ENCODE results near the gene RNH1. TPM values are rescaled to one million over a fixed set of nuclear protein-coding genes. Genes with fewer than 3 reads are reported as not detected.

RNH1 gene
- total and polyA plus RNA-seq, 2 experiments from 2014 or later, result 105 to 199 TPM

- Histone ChIP-seq H3K4me3 (no peak overlapping the region), H3K36me3 (replicated peaks; ENCODE audit: insufficient read depth, low read depth) (no peaks in the 10 kb centered on the region), H3K4me2 (no peak overlapping the region)
Measured at GRCh38 chr11:503179-503981, 3.7 kb downstream of the RNH1 start.

DNA sequence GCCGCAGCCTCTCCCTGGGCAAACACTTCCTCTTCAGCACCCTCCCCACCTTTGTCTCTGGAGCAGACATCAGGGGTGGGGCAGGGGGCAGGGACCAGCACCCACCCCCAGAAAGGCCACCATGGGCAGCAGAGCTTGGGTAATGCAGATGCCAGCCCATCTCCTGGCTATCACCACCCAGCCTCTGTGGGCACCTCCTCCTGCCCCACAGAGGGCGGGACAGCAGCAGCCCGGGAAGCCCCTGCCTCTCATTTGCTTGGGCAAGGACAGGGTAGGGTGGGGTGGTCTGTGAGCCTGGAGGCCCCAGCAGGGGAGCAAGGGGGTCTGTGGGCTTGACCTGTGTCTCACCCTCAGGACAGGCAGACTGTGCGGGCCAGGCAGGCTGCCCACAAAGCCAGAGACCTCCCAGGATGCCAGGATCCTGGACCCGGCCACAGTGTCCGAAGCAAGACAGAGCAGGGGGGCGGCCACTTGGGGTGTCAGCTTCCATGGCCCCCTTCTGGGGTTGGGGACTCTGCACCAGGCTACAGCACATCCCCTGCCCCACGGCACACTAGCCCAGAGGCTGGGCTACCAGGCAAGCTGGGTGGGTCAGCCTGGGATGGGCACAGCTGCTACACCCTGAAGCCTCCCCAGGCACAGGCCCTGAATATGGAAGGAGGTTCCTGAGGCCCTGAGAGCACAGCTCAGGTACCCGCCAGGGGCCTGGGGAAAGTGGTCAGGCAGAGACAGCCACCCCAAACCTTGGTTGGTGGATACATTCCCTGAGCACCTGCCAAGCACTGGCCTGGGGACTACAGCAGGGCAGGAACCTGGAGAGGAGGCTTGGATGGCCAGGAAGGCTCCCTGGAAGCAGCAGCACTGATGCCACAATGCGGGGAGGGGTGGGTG lies 4.5 kb downstream of the RNH1 start:
- no peak for TF ChIP-seq EZH2 (IDR thresholded peaks at IDR 0.05; ENCODE audit: borderline replicate concordance)
- TF ChIP-seq, protein P1, sequence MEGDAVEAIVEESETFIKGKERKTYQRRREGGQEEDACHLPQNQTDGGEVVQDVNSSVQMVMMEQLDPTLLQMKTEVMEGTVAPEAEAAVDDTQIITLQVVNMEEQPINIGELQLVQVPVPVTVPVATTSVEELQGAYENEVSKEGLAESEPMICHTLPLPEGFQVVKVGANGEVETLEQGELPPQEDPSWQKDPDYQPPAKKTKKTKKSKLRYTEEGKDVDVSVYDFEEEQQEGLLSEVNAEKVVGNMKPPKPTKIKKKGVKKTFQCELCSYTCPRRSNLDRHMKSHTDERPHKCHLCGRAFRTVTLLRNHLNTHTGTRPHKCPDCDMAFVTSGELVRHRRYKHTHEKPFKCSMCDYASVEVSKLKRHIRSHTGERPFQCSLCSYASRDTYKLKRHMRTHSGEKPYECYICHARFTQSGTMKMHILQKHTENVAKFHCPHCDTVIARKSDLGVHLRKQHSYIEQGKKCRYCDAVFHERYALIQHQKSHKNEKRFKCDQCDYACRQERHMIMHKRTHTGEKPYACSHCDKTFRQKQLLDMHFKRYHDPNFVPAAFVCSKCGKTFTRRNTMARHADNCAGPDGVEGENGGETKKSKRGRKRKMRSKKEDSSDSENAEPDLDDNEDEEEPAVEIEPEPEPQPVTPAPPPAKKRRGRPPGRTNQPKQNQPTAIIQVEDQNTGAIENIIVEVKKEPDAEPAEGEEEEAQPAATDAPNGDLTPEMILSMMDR (IDR thresholded peaks at IDR 0.05; ENCODE audit: poor library complexity), result no peak
- no peak for TF ChIP-seq EZH2phosphoT487 (IDR thresholded peaks at IDR 0.05; ENCODE audit: low read depth, severe bottlenecking, unreplicated experiment)
- 92% methylated on average over 7 of the region's 10 CpGs for WGBS (ENCODE audit: low lambda C conversion rate, missing lambda C conversion rate)
- H3K9me3 ChIP-seq (ENCODE audit: low read depth), result no peaks in the 10 kb centered on the region

More at GRCh38 chr11:503179-503981, 3.7 kb downstream of the RNH1 start:
- WGBS (ENCODE audit: low lambda C conversion rate, missing lambda C conversion rate), result 94% methylated on average over 24 of the region's 24 CpGs
- Histone ChIP-seq H3K9me3 (ENCODE audit: low read depth) (no peaks in the 10 kb centered on the region), H3K27me3 (no peaks in the 10 kb centered on the region), H3K27ac (no peak overlapping the region), H3K4me1 (ENCODE audit: insufficient read depth) (peaks cover 16% of the 10 kb centered on the region), H4K20me1 (ENCODE audit: insufficient read depth, poor library complexity, severe bottlenecking) (peaks cover 12% of the 10 kb centered on the region), H3K79me2 (peaks cover 55% of the 10 kb centered on the region), H3K9me2 (replicated peaks; ENCODE audit: insufficient read depth) (no peaks in the 10 kb centered on the region), H2AFZ (no peak overlapping the region)
- peak; percentile 26 for DNase-seq (ENCODE audit: low spot score)
- TF ChIP-seq EZH2 (IDR thresholded peaks at IDR 0.05; ENCODE audit: borderline replicate concordance) (no peak), EZH2phosphoT487 (IDR thresholded peaks at IDR 0.05; ENCODE audit: low read depth, severe bottlenecking, unreplicated experiment) (no peak)
- TF ChIP-seq, protein P1 (IDR thresholded peaks at IDR 0.05; ENCODE audit: poor library complexity), result no peak

GRCh38 chr11:501683-502287 lies 5.3 kb downstream of the RNH1 start:
- peaks cover 12% of the 10 kb centered on the region for H4K20me1 ChIP-seq (ENCODE audit: insufficient read depth, poor library complexity, severe bottlenecking)
- H3K9me2 ChIP-seq (replicated peaks; ENCODE audit: insufficient read depth), result no peaks in the 10 kb centered on the region
- H3K27me3 ChIP-seq, result no peaks in the 10 kb centered on the region
- no peak overlapping the region for H3K4me3 ChIP-seq
- H3K4me2 ChIP-seq, result no peak overlapping the region
- TF ChIP-seq, protein P1 (IDR thresholded peaks at IDR 0.05; ENCODE audit: poor library complexity), result no peak
- TF ChIP-seq EZH2 (IDR thresholded peaks at IDR 0.05; ENCODE audit: borderline replicate concordance) (no peak), EZH2phosphoT487 (IDR thresholded peaks at IDR 0.05; ENCODE audit: low read depth, severe bottlenecking, unreplicated experiment) (no peak)
- H3K27ac ChIP-seq, result no peak overlapping the region
- DNase-seq (ENCODE audit: low spot score), result no peak
- H3K36me3 ChIP-seq (replicated peaks; ENCODE audit: insufficient read depth, low read depth), result no peaks in the 10 kb centered on the region
- peaks cover 16% of the 10 kb centered on the region for H3K4me1 ChIP-seq (ENCODE audit: insufficient read depth)
- no peaks in the 10 kb centered on the region for H3K9me3 ChIP-seq (ENCODE audit: low read depth)
- 93% methylated on average over 19 of the region's 19 CpGs for WGBS (ENCODE audit: low lambda C conversion rate, missing lambda C conversion rate)
- H2AFZ ChIP-seq, result no peak overlapping the region
- H3K79me2 ChIP-seq, result peaks cover 46% of the 10 kb centered on the region

More for the DNA sequence above, 4.5 kb downstream of the RNH1 start:
- peaks cover 47% of the 10 kb centered on the region for H3K79me2 ChIP-seq
- H3K4me2 ChIP-seq, result no peak overlapping the region
- no peaks in the 10 kb centered on the region for H3K9me2 ChIP-seq (replicated peaks; ENCODE audit: insufficient read depth)
- H2AFZ ChIP-seq, result no peak overlapping the region
- no peaks in the 10 kb centered on the region for H3K27me3 ChIP-seq
- no peaks in the 10 kb centered on the region for H3K36me3 ChIP-seq (replicated peaks; ENCODE audit: insufficient read depth, low read depth)
- DNase-seq (ENCODE audit: low spot score), result no peak
- H3K4me3 ChIP-seq, result no peak overlapping the region
- H3K4me1 ChIP-seq (ENCODE audit: insufficient read depth), result peaks cover 16% of the 10 kb centered on the region
- peaks cover 12% of the 10 kb centered on the region for H4K20me1 ChIP-seq (ENCODE audit: insufficient read depth, poor library complexity, severe bottlenecking)
- H3K27ac ChIP-seq, result no peak overlapping the region
